H1 (cell line): Measurements from ENCODE around the gene MTMR1. TPM values are rescaled to one million over a fixed set of nuclear protein-coding genes. Genes with fewer than 3 reads are reported as not detected.

Experiments
- CTCF ChIA-PET: fragments of 300-600 bp; sonication (Branson Sonifier 250); formaldehyde crosslinking; loops from one replicate; lab custom pipeline; 2021; ENCODE audit not compliant: partially characterized antibody; lab: Charles Lee
- POLR2A ChIA-PET: fragments of 300-600 bp; sonication (Branson Sonifier 250); formaldehyde crosslinking; loops from one replicate; lab custom pipeline; 2021; ENCODE audit warnings: inconsistent platforms; ENCODE audit not compliant: partially characterized antibody; lab: Charles Lee
- DNase-seq, 2 experiments: peaks; one replicate each; pipeline versions ENCODE4 v3.0.0 to v3.0.0-alpha.2; 2010 to 2022; ENCODE audit warnings: low spot score in 2 of 2, low read depth in 1 of 2, mixed read lengths in 1 of 2
- FAIRE-seq: peaks from 2 replicates; lab custom pipeline; 2011; peaks lifted over from hg19 to GRCh38; lab: Jason Lieb, UNC
- H2AFZ ChIP-seq: 2 replicates; pipeline ENCODE4 v1.8.1; 2012; ENCODE audit warnings: low read length, inconsistent platforms
- H2AK5ac ChIP-seq: 2 replicates; pipeline ENCODE4 v1.6.1; 2013; ENCODE audit warnings: low read depth, low read length
- H2BK120ac ChIP-seq: replicated peaks from 2 replicates; pipeline ENCODE3; 2013; ENCODE audit warnings: low read depth, low read length, inconsistent platforms
- H2BK12ac ChIP-seq: 2 replicates; pipeline ENCODE4 v1.6.1; 2013; ENCODE audit warnings: low read depth, low read length
- H2BK15ac ChIP-seq: 2 replicates; pipeline ENCODE4 v1.6.1; 2013; ENCODE audit warnings: low read length
- H2BK20ac ChIP-seq: 2 replicates; pipeline ENCODE4 v1.6.1; 2013; ENCODE audit warnings: low read length
- H2BK5ac ChIP-seq: 2 replicates; pipeline ENCODE4 v1.6.1; 2013; ENCODE audit warnings: low read depth, low read length
- H3K14ac ChIP-seq: 2 replicates; pipeline ENCODE4 v1.6.1; 2013; ENCODE audit warnings: inconsistent platforms; ENCODE audit not compliant: insufficient read length
- H3K18ac ChIP-seq: 2 replicates; pipeline ENCODE4 v1.6.1; 2013; ENCODE audit warnings: low read length; ENCODE audit errors: extremely low read depth
- H3K23ac ChIP-seq: 2 replicates; pipeline ENCODE4 v1.6.1; 2013; ENCODE audit warnings: inconsistent platforms; ENCODE audit not compliant: insufficient read length
- H3K23me2 ChIP-seq: 2 replicates; pipeline ENCODE4 v1.6.1; 2013; ENCODE audit warnings: low read depth, low read length
- H3K27ac ChIP-seq: 2 replicates; pipeline ENCODE4 v1.6.1; 2011; ENCODE audit warnings: low read depth, low read length, inconsistent platforms
- H3K27me3 ChIP-seq, 4 experiments: replicated peaks in 1 of 4; 1 replicate in 1 of 4; 2 replicates in 3 of 4; pipeline versions ENCODE4 v1.6.1 to v1.8.1; 2011 to 2013; ENCODE audit warnings: low read length in 3 of 4, mild to moderate bottlenecking in 3 of 4, inconsistent platforms in 2 of 4, mixed read lengths in 2 of 4, moderate library complexity in 1 of 4; ENCODE audit not compliant: control insufficient read depth in 3 of 4, insufficient read depth in 3 of 4; ENCODE audit errors: extremely low read depth in 1 of 4
- H3K36me3 ChIP-seq, 4 experiments: 2 replicates each; pipeline versions ENCODE4 v1.6.1 to v1.8.1; 2011 to 2013; ENCODE audit warnings: mild to moderate bottlenecking in 4 of 4, low read length in 3 of 4, moderate library complexity in 2 of 4, control low read depth in 1 of 4, inconsistent platforms in 1 of 4; ENCODE audit not compliant: insufficient read depth in 4 of 4, control insufficient read depth in 2 of 4
- H3K4ac ChIP-seq: replicated peaks from 2 replicates; pipeline ENCODE3; 2013; ENCODE audit warnings: low read length, low read depth, mixed read lengths, inconsistent platforms; ENCODE audit not compliant: insufficient read length
- H3K4me1 ChIP-seq, 4 experiments: replicated peaks in 1 of 4; 1 replicate in 1 of 4; 2 replicates in 3 of 4; pipeline versions ENCODE4 v1.6.1 to v1.8.1; 2011 to 2013; ENCODE audit warnings: low read length in 3 of 4, inconsistent platforms in 2 of 4, mixed read lengths in 1 of 4; ENCODE audit not compliant: insufficient read depth in 4 of 4, control insufficient read depth in 3 of 4
- H3K4me2 ChIP-seq, 2 experiments: 2 replicates each; pipeline versions ENCODE4 v1.6.1 to v1.8.1; 2011 to 2013; ENCODE audit warnings: low read depth in 2 of 2, low read length in 2 of 2, control low read depth in 1 of 2, inconsistent platforms in 1 of 2, mild to moderate bottlenecking in 1 of 2; ENCODE audit not compliant: insufficient read depth in 1 of 2
- H3K4me3 ChIP-seq, 4 experiments: fragments of 200-600, 300-600 bp in 1 of 4; sonication (generic), shearing (Covaris generic), sonication (Bioruptor Twin) in 1 of 4; 2 replicates each; pipeline versions ENCODE4 v1.5.1 to v1.8.1; 2011 to 2016; ENCODE audit warnings: low read length in 4 of 4, low read depth in 3 of 4, control low read depth in 2 of 4, inconsistent platforms in 2 of 4, mild to moderate bottlenecking in 2 of 4, mixed read lengths in 1 of 4, moderate library complexity in 1 of 4; ENCODE audit not compliant: insufficient read depth in 2 of 4; ENCODE audit errors: extremely low read depth in 1 of 4
- H3K56ac ChIP-seq: replicated peaks from 2 replicates; pipeline ENCODE3; 2013; ENCODE audit warnings: low read depth, mild to moderate bottlenecking, mixed read lengths, low read length, inconsistent platforms; ENCODE audit not compliant: insufficient read length
- H3K79me1 ChIP-seq: 2 replicates; pipeline ENCODE4 v1.6.1; 2013; ENCODE audit warnings: low read depth, low read length, control low read depth
- H3K79me2 ChIP-seq, 2 experiments: 2 replicates each; pipeline versions ENCODE4 v1.6.1 to v1.8.1; 2012 to 2013; ENCODE audit warnings: low read length in 2 of 2, mild to moderate bottlenecking in 2 of 2, inconsistent platforms in 1 of 2; ENCODE audit not compliant: insufficient read depth in 2 of 2, control insufficient read depth in 1 of 2
- H3K9ac ChIP-seq, 4 experiments: replicated peaks in 1 of 4; 1 replicate in 1 of 4; 2 replicates in 3 of 4; pipeline versions ENCODE4 v1.6.1 to v1.8.1; 2011 to 2013; ENCODE audit warnings: low read depth in 3 of 4, low read length in 3 of 4, control low read depth in 2 of 4, mild to moderate bottlenecking in 2 of 4, moderate library complexity in 2 of 4, inconsistent platforms in 1 of 4; ENCODE audit errors: extremely low read depth in 1 of 4
- H3K9me3 ChIP-seq, 2 experiments: 2 replicates each; pipeline versions ENCODE4 v1.6.1 to v1.8.1; 2012 to 2013; ENCODE audit warnings: mild to moderate bottlenecking in 2 of 2, moderate library complexity in 2 of 2, control low read depth in 1 of 2, inconsistent platforms in 1 of 2, low read depth in 1 of 2, low read length in 1 of 2, mixed read lengths in 1 of 2; ENCODE audit not compliant: insufficient read depth in 2 of 2
- H4K20me1 ChIP-seq, 2 experiments: replicated peaks in 1 of 2; 2 replicates each; pipeline versions ENCODE3 to v1.8.1; 2011 to 2013; ENCODE audit warnings: inconsistent platforms in 2 of 2, low read length in 2 of 2, mild to moderate bottlenecking in 1 of 2; ENCODE audit not compliant: insufficient read depth in 2 of 2, control insufficient read depth in 1 of 2
- H4K5ac ChIP-seq: 2 replicates; pipeline ENCODE4 v1.6.1; 2013; ENCODE audit warnings: low read length, low read depth, mixed read lengths, inconsistent platforms; ENCODE audit not compliant: insufficient read length
- H4K8ac ChIP-seq: 2 replicates; pipeline ENCODE4 v1.8.0; 2013; ENCODE audit warnings: mild to moderate bottlenecking, moderate library complexity, low read length, inconsistent platforms; ENCODE audit not compliant: insufficient read depth; ENCODE audit errors: extremely low read depth
- H4K91ac ChIP-seq: replicated peaks from 2 replicates; pipeline ENCODE3; 2013; ENCODE audit warnings: low read length, mixed read lengths, inconsistent platforms; ENCODE audit not compliant: insufficient read length
- CBX8 ChIP-seq: fragments of 300-800, 300-1000 bp; sonication (generic); IDR thresholded peaks from 2 replicates; pipeline ENCODE4 v1.7.1; 2016; ENCODE audit warnings: low read depth, low read length, borderline replicate concordance
- E2F6 ChIP-seq: IDR thresholded peaks from 2 replicates; pipeline ENCODE4 v1.6.1; 2012; ENCODE audit warnings: inconsistent platforms
- SP2 ChIP-seq: IDR thresholded peaks from 2 replicates; pipeline ENCODE4 v1.6.1; 2012; ENCODE audit warnings: mild to moderate bottlenecking, low read length, inconsistent platforms
- WGBS, 2 experiments: shearing (Covaris generic) in 1 of 2; methylation state at CpG; one replicate each; pipeline versions ENCODE4 v1.1.6 to v1.1.7; 2013 to 2015; ENCODE audit warnings: low lambda C conversion rate in 2 of 2, mixed read lengths in 2 of 2, inconsistent platforms in 1 of 2, low coverage in 1 of 2, missing lambda C conversion rate in 1 of 2; ENCODE audit not compliant: insufficient replicate concordance in 2 of 2, insufficient coverage in 1 of 2, insufficient read length in 1 of 2; ENCODE audit errors: extremely low coverage in 1 of 2, missing lambda C conversion rate in 1 of 2; 5-methylcytosine and 5-hydroxymethylcytosine counted together
- polyA plus RNA-seq, 7 experiments: library from polyadenylated mRNA; depleted of rRNA in 3 of 7; stranded (reverse) in 5 of 7; unstranded in 2 of 7; fragments of >200 nt in 5 of 7; fragments of 200-250 nt in 2 of 7; gene quantifications; 1 replicate in 5 of 7; 2 replicates in 1 of 7; 4 replicates in 1 of 7; pipeline versions ENCODE4 v1.2.1 to v1.2.3, GENCODE V29; 2011 to 2013; ENCODE audit warnings: missing spikeins in 2 of 7, mixed read lengths in 2 of 7
- total RNA-seq: library from RNA; stranded (reverse); fragmentation: NEBNext Ultra II Directional; extraction: Animal tissue kit (Norgen Biotek cat#: 25700); gene quantifications from 2 replicates; pipeline ENCODE4 v1.2.1, GENCODE V29; 2021

MTMR1 gene
- total and polyA plus RNA-seq, 2 of the 8 experiments (the other 6 are each of a cell fraction or from before 2014, with no cell fraction given): 15.1 to 23.8 TPM

DNA sequence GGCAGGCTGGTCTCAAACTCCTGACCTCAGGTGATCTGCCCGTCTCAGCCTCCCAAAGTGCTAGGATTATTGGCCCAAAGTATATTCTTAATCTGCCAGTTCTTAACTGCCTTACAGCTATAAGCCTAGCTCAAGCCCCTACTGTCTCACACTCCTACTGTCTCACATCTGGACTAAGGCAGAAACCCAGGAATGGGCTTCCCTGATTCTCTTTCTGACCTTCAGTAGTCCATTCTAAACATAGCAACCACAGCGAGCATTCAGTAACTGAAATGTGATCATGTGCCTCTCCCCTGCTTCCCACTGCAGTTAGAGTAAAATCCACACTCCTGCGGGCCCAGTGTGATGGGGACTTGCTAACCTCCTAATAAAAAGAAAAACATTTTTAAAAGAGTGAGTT, 58.9 kb downstream of the MTMR1 start:
- Histone ChIP-seq H3K4ac (no peak overlapping the region), H2BK15ac (no peak overlapping the region), H2AK5ac (no peak overlapping the region), H4K91ac (no peak overlapping the region), H2BK120ac (no peak overlapping the region), H3K79me2 (no peaks in the 10 kb centered on the region), H4K5ac (no peak overlapping the region), H3K27me3 (no peaks in the 10 kb centered on the region), H2BK12ac (no peak overlapping the region), H4K20me1 (no peaks in the 10 kb centered on the region), H3K23ac (no peak overlapping the region), H3K18ac (no peak overlapping the region), H3K4me2 (no peak overlapping the region), H2BK5ac (no peak overlapping the region), H3K27ac (no peak overlapping the region), H3K79me1 (no peaks in the 10 kb centered on the region)
- CTCF ChIA-PET: interaction anchor here (0.7 kb wide), 1 partner anchor 9 kb away, joined by 3 read pairs; no protein-coding TSS in a partner anchor
- FAIRE-seq: no peak
- TF ChIP-seq CBX8: no peak
- no peak for TF ChIP-seq E2F6
- TF ChIP-seq SP2: no peak
- TF ChIP-seq, all 59 proteins: peak for 0
- Histone ChIP-seq H2BK20ac (no peak overlapping the region), H3K36me3 (peaks cover 0 to 4% (median under 1%) of the 10 kb centered on the region in 4 experiments; a peak in 3 of 8 replicates), H2AFZ (no peak overlapping the region), H3K4me3 (no peak overlapping the region), H4K8ac (no peak overlapping the region), H3K14ac (no peak overlapping the region), H3K4me1 (no peaks in the 10 kb centered on the region), H3K9me3 (no peaks in the 10 kb centered on the region), H3K9ac (no peak overlapping the region), H3K23me2 (no peaks in the 10 kb centered on the region), H3K56ac (no peak overlapping the region)
- POLR2A ChIA-PET: interaction anchor here (0.6 kb wide), 1 partner anchor 28 kb away, joined by 3 read pairs; no protein-coding TSS in a partner anchor
- no peak for DNase-seq
- WGBS, 2 experiments: 97% methylated on average over 3 of the region's 3 CpGs; no CpG with 5 or more reads in 1 of the 2 experiments
